ENCODE results near the gene GABPA. TPM values are rescaled to one million over a fixed set of nuclear protein-coding genes. Genes with fewer than 3 reads are reported as not detected.
A peak's percentile ranks its signal among the peaks of the same experiment; 100 is the strongest.

GABPA gene
- total RNA-seq, 3 donors from 2014 or later, result 21.9 to 26.5 (median 24.8) TPM

GRCh38 chr21:25717491-25718147 is 17.2 kb upstream of the GABPA start:
- no peaks in the 10 kb centered on the region for H3K36me3 ChIP-seq (ENCODE audit: low read depth)
- intact Hi-C loops (cut with DNase I, micrococcal nuclease), result no loop called here
- no peaks in the 10 kb centered on the region for H3K9me3 ChIP-seq
- TF ChIP-seq CTCF (IDR thresholded peaks at IDR 0.05), result no peak
- no peak for ATAC-seq
- DNase-seq, result no peak
- no peak overlapping the region for H3K4me3 ChIP-seq
- no peaks in the 10 kb centered on the region for H3K4me1 ChIP-seq (ENCODE audit: low read depth)

- no peak for DNase-seq
Observed at GRCh38 chr21:25721987-25722386, 12.8 kb upstream of the GABPA start.

GRCh38 chr21:25722631-25723030 is 12.1 kb upstream of the GABPA start:
- DNase-seq (no peak), ATAC-seq (no peak)
- Histone ChIP-seq H3K36me3 (ENCODE audit: low read depth) (peaks cover 23% of the 10 kb centered on the region), H3K4me3 (no peak overlapping the region), H3K4me1 (ENCODE audit: low read depth) (no peaks in the 10 kb centered on the region), H3K9me3 (no peaks in the 10 kb centered on the region)
- no peak for TF ChIP-seq CTCF (IDR thresholded peaks at IDR 0.05)
- intact Hi-C loops (cut with DNase I, micrococcal nuclease), result no loop called here

More at GRCh38 chr21:25721987-25722386, 12.8 kb upstream of the GABPA start:
- Histone ChIP-seq H3K36me3 (ENCODE audit: low read depth) (peaks cover 23% of the 10 kb centered on the region), H3K9me3 (no peaks in the 10 kb centered on the region), H3K4me1 (ENCODE audit: low read depth) (no peaks in the 10 kb centered on the region), H3K4me3 (no peak overlapping the region)
- ATAC-seq, result no peak
- no peak for TF ChIP-seq CTCF (IDR thresholded peaks at IDR 0.05)
- intact Hi-C loops (cut with DNase I, micrococcal nuclease), result no loop called here

GRCh38 chr21:25732091-25732760 is 2.5 kb upstream of the GABPA start:
- peaks cover 28% of the 10 kb centered on the region for H3K4me1 ChIP-seq (ENCODE audit: low read depth)
- peaks cover 9% of the 10 kb centered on the region for H3K36me3 ChIP-seq (ENCODE audit: low read depth)
- H3K9me3 ChIP-seq, result no peaks in the 10 kb centered on the region
- TF ChIP-seq CTCF (IDR thresholded peaks at IDR 0.05), result no peak
- H3K4me3 ChIP-seq, result no peak overlapping the region
- no peak for DNase-seq
- intact Hi-C loops (cut with DNase I, micrococcal nuclease), result no loop called here
- no peak for ATAC-seq

GRCh38 chr21:25733859-25734653 is 716 bp upstream of the GABPA start:
- peaks cover 28% of the 10 kb centered on the region for H3K4me1 ChIP-seq (ENCODE audit: low read depth)
- ATAC-seq (peak; percentile 36), DNase-seq (peak in 1 of 3 donors; percentile 36)
- peaks cover 3% of the 10 kb centered on the region for H3K36me3 ChIP-seq (ENCODE audit: low read depth)
- intact Hi-C loops (cut with DNase I, micrococcal nuclease), result no loop called here
- no peaks in the 10 kb centered on the region for H3K9me3 ChIP-seq
- no peak for TF ChIP-seq CTCF (IDR thresholded peaks at IDR 0.05)
- peak overlapping the region; percentile 91 for H3K4me3 ChIP-seq

Data from mucosa of descending colon (tissue), 3 donors.